ENCODE measurements around the gene TRERF1.
"Not testable (repeated sequence)": the region's sequence is repeated elsewhere in the genome, so short reads cannot be mapped to it uniquely, and the experiment has no call there.

TRERF1 gene

GRCh38 chr6:42335896-42336295 is 115.8 kb downstream of the TRERF1 start:
- DNase-seq (ENCODE audit: low read depth): no peak

- DNase-seq (ENCODE audit: low read depth): no peak
Measured at GRCh38 chr6:42334870-42335269, 116.9 kb downstream of the TRERF1 start.

DNA sequence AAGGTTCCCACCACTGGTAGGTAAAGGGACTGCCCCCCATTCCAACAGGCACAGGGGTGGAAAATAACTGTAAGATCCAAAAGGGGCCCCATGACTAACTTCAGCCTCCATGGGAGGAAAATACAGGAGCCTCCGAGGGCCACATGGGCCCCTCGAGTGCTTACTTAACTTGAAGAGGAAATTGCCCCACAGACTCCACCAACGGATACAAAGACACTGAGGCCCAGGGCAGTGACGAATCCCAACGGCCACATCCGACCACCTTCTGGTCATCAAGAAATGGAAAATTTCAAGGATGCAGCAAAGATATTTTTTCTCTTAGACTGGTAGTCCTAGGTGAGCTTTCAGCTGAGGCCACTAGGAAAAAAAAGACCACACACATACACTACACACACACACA is 118.1 kb downstream of the TRERF1 start:
- no peak for DNase-seq (ENCODE audit: low read depth)

GRCh38 chr6:42332916-42333315 is 118.8 kb downstream of the TRERF1 start:
- no peak for DNase-seq (ENCODE audit: low read depth)

- DNase-seq (ENCODE audit: low read depth): no peak
Measured at GRCh38 chr6:42331019-42331418, 120.7 kb downstream of the TRERF1 start.

- no peak for DNase-seq (ENCODE audit: low read depth)
Measured at GRCh38 chr6:42326248-42326647, 125.5 kb downstream of the TRERF1 start.

GRCh38 chr6:42324656-42325324 is 126.9 kb downstream of the TRERF1 start:
- not testable (repeated sequence) for DNase-seq (ENCODE audit: low read depth)

DNA sequence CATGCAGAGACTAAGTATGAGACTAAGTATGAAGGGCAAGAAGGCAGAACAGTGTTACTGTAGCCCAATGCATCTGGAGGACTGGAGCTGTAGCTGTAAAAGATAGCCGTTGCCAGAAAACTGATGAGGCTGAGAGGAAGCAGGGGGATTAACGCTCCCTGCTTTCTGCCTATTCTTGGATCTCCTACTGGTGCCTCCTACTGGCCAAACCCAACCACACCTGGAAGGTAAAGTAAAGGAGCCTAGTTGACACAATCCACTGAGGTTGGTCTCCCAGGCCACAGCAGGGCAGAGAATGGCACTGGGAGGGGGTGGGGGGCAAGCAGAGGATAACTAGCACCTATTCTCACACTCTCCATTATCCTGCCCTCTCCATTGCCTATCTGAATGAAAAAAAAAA is 129.1 kb downstream of the TRERF1 start:
- DNase-seq (ENCODE audit: low read depth): no peak

DNA sequence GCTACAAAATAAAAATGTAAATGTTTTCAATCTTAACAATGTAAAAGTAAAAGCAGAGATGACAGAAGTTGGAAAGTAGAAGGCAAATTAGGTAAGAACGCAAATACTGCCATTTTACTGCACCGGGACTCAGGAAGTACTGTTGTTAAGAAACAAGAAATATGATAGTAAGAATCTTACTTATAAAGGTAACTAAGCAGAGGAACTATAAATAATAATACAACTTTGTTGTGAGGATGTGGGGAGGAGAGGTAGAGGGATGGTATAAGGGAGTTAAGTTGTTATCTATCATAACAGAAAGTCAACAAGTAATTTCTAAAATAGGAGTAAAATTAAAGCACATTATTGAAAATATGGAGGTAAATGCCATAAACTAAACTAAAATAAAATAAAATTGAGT is 129.8 kb downstream of the TRERF1 start:
- DNase-seq (ENCODE audit: low read depth): no peak

- DNase-seq (ENCODE audit: low read depth): no peak
Measured at GRCh38 chr6:42320762-42321161, 131.0 kb downstream of the TRERF1 start.

DNA sequence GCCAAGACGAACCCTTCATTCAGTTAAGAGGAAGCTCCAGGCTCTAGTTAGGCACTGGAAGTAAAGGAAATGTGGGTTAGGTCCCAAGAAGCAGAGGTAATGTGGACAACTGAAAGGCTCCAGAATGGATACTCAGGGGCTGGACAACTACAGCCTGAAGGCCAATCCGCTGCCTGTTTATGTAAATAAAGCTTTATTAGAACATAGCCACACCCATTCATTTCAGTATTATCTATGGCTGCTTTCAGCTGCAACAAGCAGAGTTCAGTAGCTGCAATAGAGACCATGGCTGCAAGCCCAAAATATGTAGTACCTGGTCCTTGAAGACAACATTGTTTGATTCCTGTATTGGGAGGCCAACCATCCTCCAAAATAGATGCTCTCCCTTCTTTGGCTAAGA is 133.2 kb downstream of the TRERF1 start:
- DNase-seq (ENCODE audit: low read depth): no peak

- DNase-seq (ENCODE audit: low read depth): no peak
Measured at GRCh38 chr6:42316981-42317380, 134.7 kb downstream of the TRERF1 start.

DNA sequence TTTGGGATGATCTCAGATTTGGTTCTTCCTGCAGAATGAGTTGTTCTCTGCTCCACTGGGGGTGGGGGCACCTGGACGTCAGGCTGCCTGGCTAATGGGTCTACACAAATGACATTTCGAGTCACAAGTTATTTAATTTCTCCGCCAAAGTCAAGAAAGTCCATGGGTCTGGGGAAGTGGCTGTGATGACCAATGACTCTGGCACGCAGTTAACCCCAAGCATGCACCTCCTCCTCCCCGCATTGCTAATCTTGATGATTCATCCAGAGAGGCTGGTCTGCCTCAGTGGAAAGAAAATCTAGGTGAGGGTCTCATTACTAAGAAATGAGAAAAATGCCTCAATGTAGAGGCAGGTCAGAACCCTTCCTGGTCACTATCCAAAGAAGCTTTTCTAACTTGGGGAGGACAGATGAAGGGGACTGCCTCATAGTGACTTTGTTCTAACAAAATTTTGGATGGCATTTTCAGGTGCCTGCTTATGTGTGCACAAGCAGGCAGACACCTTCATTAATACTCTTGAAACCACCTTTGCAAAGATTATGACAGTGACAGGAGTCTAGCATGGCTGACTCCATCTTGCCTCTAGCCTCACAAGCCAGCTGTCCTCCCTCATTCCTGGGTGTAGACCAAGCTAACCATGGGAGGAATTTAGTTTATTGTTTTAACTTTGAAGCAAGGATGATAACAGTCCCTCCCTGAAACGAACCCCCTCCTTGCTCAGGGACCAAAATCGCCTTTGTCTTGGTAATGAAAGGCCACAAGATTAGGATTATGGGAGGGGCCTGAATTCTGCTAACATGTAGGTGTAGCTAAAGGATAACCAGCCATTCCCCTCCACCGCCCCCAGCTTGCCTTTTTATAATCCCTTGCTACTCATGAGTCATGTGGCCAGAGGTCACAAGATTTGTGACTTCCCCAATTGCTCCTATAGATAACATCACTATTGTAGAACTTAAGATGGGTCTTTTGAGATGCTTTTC is 135.4 kb downstream of the TRERF1 start:
- DNase-seq (ENCODE audit: low read depth): no peak

- no peak for DNase-seq (ENCODE audit: low read depth)
Measured at GRCh38 chr6:42315259-42315990, 136.3 kb downstream of the TRERF1 start.

GRCh38 chr6:42314571-42315258 is 137.0 kb downstream of the TRERF1 start:
- no peak for DNase-seq (ENCODE audit: low read depth)

DNA sequence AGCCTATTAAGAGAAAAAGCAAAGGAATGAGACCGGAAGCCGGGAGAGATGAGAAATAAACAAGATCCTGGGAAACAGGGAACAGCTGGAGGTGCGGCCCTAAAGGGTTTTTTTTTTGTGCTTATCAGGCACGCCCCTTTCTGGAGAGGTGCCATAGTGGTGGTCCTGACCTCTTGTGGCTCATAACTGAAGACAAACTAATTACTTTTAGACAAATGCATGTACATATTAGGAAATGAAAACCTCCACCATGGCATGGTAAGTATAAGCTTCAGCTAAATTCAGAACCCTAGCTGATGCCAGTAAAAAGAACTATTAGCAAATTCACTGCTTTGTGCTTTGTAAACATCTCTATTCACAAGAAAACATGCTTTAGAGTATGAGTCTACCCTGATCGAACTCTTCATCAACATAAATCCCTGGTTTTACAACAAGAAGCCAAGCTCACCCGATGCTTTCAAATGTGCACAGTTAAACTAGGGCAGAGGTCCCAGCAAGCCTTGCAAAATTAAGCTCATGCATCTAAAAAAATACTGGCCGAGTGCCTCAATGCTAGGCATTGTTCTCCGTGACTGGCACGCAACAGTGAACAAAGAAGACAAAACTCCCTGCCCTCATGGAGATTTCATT is 137.7 kb downstream of the TRERF1 start:
- DNase-seq (ENCODE audit: low read depth): no peak

GRCh38 chr6:42313038-42313437 is 138.7 kb downstream of the TRERF1 start:
- DNase-seq (ENCODE audit: low read depth): no peak

DNA sequence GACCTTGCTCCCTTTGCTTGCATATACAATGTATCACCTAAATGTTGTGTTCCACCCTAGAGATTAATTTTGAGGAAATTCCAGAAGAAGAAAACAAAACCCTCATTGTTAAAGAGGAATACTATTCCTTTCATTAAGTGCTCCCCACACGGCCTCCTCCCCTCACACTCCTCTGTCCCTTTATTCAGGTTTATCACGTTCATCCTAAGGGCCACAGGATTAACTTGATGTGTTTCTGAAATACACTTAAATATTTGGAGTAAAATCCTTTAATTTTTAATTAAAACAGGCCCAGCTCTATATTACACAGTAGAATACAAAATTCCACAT is 144.6 kb downstream of the TRERF1 start:
- DNase-seq (ENCODE audit: low read depth): no peak

DNA sequence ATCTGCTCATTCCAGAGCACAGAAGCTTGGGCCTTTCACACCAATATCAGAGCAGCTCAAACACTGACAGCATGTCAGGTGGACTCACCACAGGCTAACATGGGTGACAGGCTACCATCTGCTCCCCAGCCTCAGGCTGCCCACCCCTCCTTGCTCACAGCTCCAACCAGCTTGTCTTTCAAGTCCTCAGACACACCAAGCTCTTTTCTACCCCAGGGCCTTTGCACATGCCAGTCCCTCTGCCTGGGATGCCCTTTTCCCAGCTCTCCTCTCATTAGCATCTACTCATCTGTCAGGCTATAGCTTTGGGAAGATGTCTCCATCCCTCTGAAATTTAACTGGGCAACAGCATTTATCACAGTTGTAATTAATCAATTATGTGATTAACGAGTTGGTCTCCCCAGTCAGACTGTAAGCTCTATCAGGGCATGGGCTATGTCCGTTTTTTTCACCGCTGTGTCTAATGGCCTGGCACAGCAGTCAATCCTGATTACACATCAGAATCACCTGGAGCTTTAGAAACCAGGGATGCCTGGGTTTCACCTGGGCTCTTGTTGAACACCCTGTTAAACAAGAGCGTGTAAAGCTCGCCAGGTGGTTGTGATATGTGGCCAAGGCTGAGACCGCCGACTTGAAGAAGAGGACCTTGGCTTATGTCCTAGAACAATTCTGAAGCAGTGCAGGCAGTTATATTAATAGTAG is 145.1 kb downstream of the TRERF1 start:
- DNase-seq (ENCODE audit: low read depth): no peak

DNA sequence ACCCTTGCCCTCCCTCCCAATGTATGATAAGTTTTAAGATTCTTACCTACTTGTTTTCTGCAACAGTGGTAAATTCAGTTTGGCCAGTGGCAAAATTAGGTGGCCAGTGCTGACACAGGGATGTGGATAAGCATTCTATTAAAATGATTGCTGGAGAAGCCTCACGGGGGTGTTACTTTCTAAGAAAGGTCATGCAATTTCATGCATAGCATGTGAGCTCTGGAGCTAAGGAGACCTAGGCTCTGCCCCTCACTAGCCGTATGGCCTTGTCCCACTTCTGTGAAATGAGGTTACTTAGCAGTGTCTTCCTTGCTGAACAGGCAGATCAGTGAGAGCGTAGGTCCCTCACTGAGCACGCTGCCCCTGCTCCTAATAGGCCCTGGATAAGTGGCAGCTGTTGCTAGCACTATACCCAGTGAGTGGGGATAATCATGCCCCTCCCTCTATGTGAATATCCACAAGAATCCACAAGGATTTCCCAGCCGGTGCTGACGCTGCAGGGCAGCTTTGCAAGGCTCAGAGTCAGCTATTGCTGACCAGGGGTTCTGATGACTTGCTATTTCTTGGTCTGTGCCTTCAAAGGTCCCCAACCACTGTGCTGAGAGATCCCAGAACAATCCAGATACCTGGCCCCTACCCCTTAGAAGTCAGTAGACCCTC is 147.5 kb downstream of the TRERF1 start:
- no peak for DNase-seq (ENCODE audit: low read depth)

DNA sequence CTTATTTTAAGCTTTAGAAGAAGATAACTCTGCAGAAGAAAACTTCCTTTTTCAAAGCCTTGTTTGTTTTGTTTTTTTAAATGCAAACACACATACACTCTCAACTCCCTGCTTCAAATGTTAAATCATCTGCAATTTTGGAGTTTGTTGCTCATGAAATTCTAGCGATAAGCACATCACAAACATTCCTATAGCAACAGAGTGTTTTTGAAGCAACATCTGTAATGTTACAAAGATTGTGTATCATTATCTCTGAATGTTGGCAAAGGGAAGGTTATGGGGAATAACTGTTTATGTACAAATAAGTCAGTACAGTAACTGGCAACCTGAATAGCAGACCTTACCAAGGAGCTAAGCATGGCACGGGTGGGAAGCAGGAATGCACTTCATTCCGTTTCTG is 149.3 kb downstream of the TRERF1 start:
- no peak for DNase-seq (ENCODE audit: low read depth)

Data from activated T-helper 1 cell treated with Interleukin-2 at 50 U/mL for 16 hours (primary cell).